HG03558 (cell line): Measurements from ENCODE around the gene RASA3.
"Not testable (repeated sequence)": the region's sequence is repeated elsewhere in the genome, so short reads cannot be mapped to it uniquely, and the experiment has no call there.

Experiments
- ATAC-seq: cut with Tn5 transposase; IDR thresholded peaks from one replicate; pipeline ENCODE4 v1.9.1; 2021; ENCODE audit warnings: moderate number of reproducible peaks; ENCODE audit not compliant: unreplicated experiment; ENCODE audit errors: extremely low read depth

RASA3 gene

DNA sequence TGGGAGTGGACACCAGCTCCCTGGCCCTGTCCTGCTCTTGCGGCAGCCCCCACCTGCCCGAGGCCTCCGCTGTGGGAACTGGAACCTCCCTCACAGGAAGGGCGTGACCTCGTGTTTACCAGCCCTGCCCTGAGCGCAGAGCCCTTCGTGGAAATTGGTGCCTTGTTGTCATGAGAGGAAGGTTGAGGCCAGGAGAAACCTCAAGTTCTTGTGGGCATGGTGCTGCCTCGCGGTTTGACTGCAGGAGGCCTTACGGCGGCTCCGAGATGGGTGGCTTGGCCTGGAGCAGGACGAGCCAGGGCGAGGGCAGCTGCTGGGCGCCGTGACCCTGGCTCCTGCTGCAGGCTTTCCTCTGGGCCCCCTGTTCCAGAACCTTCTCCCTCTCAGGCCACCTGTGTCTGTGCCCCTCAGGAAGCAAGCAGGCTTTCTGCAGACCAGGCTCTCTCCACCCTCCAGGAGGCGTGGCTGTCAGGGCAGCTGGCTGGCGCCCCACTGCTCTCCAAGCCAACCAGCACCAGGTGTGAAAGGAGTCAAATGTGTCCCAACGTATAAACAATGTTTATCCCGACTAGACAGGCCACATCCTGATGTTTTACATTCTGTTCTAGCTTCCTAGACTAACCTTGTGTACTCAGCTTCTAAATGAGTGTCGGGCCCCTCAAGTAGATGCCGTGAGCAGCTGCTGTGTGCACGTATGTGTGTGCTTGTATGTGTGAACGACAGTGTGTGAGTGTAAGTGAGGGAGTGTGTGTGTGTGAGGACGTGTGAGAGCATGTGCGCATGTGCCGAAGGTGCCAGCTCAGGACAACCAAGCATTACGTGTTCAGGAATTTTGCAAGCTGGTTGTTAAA is 10.4 kb upstream of the RASA3 start:
- no peak for ATAC-seq

DNA sequence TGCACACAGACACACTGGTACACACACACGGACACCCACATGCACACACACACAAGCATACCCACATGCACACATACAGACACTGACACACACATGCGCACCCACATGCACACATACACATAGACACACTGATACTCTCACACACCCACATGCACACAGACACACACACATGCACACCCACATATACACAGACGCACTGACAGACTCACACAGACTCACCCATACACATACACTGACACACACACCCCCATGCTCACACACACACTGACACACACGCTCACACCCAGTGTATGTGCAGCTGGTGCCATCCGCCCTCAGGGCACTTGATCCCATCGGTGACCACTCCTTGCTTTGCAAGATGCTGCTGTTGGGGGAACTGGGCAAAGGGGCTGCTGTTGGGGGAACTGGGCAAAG is 9.7 kb upstream of the RASA3 start:
- no peak for ATAC-seq

DNA sequence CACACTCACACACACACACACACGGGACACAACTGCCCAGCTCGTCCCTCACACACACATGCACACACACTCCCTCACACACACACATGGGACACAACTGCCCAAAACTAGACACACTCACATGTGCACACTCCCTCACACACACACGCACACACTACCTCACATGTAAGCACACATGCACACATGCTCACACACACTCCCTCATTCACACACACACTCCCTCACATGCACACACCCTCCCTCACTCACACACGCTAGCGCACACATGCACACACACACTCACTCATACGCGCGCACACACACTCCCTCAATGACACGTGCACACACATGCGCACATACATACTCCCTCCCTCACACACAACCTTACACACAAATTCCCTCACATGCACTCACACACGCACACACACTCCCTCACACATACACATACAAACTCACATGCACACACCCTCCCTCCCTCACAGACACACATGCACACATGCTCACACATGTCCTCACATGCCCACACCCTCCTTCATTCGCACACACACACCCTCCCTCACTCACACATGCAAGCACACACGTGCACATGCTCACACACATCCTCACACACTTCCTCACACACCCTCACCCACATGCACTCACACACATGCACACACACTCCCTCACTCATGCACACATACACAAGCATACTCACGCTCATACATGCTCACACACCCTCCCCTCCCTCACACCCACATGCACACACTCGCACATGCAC is 9.0 kb upstream of the RASA3 start:
- no peak for ATAC-seq

DNA sequence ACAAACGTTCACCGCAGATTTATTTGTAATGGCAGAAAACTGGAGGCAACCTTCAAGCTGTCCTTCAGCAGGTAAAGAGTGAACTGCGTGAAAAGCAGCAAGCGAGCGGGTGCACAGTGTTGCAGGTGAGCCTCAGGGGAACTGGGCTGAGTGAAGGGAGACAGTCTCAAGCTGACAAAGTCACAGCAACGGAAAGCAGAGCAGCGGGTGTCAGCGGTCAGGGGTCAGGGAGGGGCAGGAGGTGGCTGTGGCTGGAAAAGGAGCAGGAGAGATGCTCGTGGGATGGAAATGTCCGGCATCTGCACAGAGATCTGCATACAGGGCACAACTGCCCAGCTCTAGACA is 8.5 kb upstream of the RASA3 start:
- ATAC-seq, result no peak

DNA sequence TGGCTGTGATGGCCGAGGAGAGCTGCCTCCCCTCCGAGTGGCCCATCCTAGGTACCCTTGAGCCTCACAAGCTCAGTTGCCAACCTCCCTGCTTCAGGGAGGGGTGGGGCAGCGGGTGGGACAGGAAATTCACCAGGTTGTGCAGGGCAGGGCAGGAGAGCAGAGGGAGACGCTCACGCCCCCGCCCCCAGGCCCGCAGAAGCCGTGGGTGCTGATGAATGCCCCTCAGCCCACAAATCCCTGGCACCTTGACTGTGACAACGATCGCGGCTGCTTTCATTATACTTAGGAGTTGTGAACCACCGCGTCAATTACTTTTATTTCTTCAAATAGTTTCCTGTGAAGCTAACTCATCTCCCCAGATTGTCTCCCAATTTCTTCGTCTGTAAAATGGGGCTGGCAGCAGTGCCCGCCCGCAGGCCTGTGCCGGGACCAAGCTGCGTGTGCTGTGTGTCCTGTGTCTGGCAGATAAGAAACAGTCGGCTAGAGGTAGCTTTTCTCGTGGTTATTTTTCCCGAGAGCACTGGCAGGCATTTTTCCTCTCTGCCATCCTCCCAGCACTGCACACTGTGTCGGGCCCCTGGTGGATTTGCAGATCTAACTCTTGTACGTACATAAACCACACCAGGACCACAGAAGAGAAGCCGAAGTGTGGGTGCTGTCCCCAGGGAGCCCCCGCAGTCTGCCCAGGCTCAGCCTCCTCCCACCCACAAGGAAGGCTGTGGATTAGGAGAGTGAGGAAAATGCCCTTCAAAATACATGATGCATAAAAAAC is 7.9 kb upstream of the RASA3 start:
- ATAC-seq, result no peak

DNA sequence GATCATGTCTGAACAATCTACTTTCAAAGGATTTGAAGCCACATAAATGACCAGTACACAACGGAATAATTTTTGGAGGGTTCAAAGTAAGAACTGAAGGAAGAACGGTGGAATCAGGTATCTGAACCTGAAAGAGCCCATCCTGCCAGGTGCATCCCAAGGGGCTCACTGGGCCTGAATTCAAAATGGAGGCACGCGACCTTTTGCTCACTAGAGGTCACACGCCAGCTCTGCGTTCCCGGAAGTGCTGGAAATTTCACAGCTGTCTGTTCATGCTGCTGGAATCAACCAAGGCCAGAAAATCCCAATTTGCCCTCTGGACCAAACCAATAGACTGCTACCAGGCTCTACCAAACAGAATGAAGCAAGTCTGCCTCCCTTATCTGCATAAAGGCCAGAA is 4.2 kb upstream of the RASA3 start:
- ATAC-seq, result no peak

DNA sequence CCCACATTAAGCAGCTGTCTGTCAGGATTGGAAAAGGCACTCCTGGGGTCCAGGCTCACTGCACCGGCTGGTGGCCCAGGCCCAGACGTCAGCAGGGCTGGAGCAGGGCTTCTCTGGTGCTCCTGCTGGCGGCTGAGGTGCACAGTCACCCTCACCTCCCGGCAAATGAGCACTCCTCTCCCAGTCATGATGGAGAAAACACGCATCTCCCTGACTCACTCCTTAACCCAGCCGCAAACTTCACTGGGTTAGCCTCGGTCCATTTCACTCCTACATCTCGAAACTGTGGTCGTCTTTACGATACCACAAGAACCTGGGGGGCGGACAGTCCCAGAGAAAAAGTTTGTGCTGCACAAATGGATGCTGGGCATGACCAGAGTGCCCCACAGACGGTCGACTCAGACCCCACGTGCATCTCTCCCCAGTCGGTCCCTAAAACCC is 3.3 kb upstream of the RASA3 start:
- no peak for ATAC-seq

DNA sequence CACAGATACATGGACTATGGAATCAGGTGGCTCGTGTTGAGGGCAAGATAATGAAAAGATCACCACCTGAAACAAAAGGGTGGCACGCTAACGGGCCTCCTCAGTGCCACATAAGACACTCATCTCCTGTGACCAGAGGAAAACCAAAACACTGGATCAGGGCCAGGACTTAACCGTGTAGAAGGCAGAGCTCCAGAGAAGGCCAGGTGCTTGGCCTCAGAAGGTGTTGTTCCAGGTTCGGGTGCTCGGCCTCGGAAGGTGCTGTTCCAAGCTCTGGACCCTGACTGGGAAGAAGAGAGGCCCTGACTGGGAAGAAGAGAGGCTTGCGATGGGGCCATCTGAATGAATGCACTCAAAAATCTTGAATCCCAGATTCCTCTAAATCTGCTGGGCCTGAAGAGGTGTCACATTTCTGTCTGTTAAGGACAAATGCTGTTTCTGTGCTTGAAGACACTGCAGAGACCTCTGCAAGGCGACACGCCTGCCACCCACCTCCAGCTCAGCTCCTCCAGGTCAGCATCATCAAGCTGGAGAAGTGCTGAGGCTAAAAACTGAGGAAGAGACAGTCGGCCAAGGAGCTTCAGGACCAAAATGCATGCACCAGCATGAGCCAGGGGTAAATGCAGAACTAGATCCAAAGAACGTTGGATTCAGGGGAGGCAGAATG is 2.7 kb upstream of the RASA3 start:
- ATAC-seq, result no peak

DNA sequence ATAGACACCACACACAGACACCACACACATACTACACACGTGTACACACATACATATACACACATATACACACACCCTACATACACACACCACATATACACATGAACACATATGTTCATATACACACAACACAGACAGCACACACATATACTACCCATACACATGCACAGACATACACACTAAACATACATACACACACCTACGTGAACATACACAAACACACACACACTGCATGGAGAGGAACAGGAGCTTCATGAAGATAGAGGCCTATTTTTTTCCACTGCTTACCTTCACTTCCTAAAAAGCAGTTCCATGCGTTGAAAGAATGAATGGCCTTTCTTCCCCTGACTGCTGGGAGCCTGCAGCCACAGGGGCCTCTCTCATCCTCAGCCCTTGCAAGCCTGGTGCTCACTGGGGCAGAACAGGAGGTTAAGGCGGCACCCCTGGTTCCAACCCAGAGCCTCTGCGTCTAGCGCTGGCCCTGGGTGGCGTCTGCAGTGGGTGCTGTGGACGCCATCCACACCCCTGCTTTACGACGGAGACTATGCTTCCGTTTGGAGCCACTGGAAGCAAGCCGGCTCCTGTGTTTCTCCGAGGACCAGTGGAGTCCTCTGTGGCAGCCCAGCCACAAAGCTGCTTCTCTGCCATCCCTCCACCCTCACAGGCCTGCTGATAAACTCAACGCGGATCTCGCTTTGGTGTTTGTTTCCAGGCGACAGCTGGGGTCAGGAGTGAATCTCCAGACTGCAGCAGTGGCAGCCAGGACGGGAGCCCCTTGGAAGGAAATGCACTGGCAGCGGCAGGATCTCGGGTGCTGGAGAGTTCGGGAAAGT is 1.9 kb upstream of the RASA3 start:
- no peak for ATAC-seq

DNA sequence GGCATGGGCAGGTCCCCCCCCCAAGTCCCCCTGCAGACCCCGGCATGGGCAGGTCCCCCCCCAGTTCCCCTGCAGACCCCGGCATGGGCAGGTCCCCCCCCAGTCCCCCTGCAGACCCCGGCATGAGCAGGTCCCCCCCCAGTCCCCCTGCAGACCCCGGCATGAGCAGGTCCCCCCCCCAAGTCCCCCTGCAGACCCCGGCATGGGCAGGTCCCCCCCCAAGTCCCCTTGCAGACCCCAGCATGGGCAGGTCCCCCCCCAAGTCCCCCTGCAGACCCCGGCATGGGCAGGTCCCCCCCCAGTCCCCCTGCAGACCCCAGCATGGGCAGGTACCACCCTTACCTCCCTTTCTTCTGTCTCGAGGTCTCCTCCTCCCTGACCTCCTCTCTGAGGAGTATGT is 1.1 kb upstream of the RASA3 start:
- ATAC-seq, result not testable (repeated sequence)

DNA sequence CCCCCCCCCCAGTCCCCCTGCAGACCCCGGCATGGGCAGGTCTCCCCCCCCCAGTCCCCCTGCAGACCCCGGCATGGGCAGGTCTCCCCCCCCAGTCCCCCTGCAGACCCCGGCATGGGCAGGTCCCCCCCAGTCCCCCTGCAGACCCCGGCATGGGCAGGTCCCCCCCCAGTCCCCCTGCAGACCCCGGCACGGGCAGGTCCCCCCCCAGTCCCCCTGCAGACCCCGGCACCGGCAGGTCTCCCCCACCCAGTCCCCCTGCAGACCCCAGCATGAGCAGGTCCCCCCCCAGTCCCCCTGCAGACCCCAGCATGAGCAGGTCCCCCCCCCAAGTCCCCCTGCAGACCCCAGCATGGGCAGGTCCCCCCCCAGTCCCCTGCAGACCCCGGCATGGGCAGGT is 703 bp upstream of the RASA3 start:
- ATAC-seq, result not testable (repeated sequence)

DNA sequence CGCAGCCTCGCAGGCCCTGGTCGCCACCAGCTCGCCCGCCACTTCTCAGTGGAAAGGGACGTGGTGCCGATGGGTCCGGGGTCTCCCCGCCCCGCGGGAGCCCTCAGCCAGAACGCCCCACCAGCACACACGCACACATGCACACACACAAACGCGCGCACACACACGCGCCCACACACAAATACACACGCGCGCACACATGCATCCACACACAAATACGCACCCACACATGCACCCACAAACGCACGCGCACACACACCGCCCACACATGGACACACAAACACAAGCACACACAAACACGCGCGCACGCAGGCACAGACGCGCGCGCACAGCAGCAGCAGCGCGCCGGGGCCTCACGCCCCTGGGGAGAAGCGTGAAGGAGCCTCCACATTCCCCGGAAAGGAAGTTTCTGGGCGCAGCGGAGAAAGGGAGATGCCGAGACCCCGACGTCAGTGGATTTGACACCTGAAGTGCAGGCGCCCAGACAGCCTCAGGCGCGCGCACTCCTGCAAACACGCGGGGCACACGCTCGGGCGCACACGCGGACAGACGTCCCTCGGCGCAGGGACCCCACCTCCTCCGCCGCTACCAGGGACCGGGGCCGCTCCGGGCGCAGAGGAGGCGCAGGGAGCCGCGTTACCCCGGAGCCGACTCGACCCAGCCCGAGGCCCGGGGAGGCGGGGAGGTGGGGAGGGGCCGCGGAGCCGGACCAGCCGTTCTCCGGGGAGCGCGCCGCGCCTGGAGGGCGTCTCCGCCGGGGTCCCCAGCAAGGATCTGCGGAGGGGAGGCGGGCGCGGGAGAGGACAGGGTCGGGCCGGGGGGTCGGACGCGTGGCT is 622 bp downstream of the RASA3 start:
- ATAC-seq, result no peak

DNA sequence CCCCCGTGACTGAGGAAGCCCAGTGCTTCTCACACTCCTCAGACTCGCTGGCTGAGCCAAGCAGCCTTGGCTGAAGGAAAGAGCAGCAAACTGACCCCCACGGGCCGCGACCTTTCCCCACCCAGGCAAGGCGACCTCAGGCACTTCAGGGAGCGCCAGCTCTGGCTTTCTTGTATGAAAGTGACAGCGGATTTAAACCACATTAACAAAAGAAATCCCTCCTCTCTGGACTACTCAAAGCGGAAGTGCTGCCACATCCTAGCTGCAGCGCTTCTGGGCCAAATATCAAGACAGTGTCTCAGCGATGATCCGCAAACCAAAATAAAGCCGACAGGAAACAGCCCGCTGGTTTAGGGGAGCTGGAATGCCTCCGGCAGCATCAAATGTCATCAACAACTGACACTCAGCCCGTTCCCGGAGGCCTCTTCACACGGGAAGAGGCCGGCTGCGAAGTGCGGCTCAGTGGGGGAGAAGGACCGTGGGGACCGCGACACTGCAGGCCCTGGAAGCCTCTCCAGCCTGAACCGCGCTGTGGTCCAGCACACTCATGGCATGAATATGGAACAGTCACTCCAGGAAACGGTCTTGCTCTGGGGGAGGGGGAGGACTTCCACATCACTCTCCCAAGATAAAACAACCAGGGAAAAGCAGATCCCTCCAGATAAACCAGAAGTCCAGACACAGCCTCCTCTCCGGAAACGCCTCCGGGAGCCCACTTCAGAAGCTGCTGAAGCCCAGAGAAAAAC is 1.4 kb downstream of the RASA3 start:
- ATAC-seq, result no peak

DNA sequence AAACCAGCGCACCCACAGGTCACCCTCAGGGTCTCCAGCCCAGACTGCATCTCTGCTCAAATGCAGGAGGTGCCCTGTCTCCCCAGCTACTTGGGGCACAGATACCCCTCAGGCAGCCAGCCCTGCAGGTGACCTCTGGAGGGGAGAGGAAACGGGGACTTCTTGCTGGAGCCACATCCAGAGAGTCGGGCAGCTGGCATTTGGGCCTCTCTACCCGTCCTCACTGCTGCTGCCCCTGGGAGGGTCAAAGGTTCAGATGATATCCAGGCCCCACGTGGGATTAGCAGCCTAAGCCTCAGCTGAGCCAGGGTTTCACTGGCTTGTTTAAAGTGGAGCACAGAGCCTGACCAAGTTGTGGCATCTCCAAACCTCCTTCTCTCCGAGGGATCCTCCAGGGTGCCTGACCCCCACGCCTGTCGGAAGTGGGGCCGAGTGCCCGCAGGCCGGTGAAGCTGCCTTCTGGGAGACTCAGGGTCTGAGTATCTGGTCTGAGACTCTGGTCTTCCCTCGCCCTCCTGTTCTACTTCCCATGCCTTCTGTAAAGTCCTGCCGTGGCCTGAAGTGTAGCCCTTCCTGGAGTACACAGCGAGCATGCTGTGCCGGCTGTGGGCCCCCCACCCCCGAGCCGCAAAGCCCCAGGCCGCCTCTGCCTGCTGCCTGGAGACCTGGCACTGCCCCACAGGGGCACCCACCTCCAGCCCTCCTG is 2.1 kb downstream of the RASA3 start:
- ATAC-seq, result no peak

DNA sequence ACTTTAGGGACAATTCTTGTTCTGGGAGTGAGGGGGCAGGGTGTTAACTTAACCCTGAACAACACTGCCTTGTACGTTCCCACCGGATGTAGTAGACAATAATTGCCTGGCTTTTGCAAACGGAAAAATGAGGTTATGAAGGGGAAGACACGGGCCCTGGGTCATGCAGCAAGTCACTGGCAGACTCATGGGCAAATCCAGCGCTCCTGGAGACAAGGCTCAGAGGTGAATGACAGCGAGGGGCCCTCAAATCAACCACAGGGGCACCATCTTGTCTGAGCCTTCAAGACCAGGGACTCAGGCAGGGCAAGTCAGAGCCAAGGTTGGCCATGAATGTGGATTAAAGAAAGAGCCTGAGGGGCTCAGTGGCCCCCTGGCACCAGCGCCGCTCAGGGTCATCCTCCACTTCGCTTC is 2.8 kb downstream of the RASA3 start:
- no peak for ATAC-seq

DNA sequence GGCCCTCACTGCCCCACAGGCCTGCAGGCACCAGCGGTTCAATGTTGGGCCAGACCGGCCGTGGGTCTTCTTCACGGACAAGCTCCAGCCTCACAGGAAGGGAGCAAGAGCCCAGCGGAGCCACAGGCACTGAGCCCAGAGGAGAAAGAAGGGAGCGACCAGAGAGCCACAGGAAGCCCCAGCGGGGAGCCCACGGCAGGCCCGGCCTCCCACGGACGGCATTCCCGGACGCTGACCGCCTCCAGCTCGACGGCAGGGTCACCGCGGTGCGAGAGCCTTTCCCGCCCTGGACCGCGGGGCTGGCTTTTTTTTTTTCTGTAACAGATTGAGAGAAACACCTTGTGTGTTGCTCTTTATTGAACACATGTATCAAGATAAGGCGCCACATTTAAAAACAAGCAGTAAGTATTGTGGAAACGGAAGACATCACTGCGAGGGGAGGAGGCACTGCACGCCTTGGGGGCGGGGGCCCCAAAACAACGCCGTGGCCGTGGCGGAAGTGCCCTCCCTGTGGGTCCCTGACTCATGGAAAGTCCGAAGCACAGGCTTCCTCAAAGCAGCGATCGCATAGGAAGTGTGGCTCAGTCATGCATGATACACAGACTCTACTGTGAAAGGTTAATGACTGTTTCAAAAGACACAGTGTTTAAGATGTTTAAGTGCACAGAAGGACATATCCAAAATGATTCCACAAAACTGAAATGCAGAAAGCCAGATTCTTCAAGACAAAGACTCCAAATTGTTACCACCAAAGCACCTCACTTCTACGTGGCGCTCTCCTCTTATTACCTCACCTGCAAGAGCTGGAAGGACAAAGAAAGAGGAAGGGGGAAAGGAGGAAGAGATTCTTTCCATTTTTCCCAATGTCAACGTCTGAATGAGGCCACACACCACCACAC is 3.5 kb downstream of the RASA3 start:
- peak; percentile 57 for ATAC-seq

DNA sequence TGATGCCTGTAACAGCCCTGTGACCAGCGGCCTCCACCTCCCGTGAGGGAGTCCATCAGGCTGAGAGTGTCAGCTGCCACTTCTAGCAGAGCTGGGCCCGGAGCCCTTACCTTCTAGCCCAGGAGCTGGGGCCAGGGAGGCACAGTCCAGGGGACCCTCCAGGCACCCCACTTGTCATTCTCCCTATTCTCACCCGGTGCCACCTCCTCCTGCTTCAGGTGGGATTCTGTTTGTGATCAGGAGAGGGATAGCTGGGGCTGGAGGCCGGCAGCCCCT is 4.1 kb downstream of the RASA3 start:
- no peak for ATAC-seq
